ACHN (cell line): ENCODE measurements around the gene CFAP90.

ENCODE experiments used
- DNase-seq: peaks from one replicate; pipeline ENCODE4 v3.0.0-alpha.2; 2015
- in situ Hi-C: cut with HindIII; loops from 2 replicates; pipeline ENCODE4 v1.10.0; 2017; ENCODE audit warnings: low sequenced_read_pairs, low pct_ligation_motif_present, low pct_unique_long_range_greater_than_20kb

Gene CFAP90

GRCh38 chr5:7850395-7851239, at the start of gene CFAP90:
Gene CFAP90, minus strand, starts transcription at chr5:7851133. Its CDS starts 112 bp downstream, at chr5:7851021.
- in situ Hi-C loops = no loop called here
- DNase-seq = peak; percentile 47

GRCh38 chr5:7897014-7897600, 46.2 kb upstream of the CFAP90 start:
- peak; percentile 74 for DNase-seq
- in situ Hi-C loops = no loop called here

GRCh38 chr5:7894860-7895259, 43.9 kb upstream of the CFAP90 start:
- in situ Hi-C loops = no loop called here
- DNase-seq = no peak

GRCh38 chr5:7894439-7894838, 43.5 kb upstream of the CFAP90 start:
- in situ Hi-C loops = no loop called here
- DNase-seq = no peak

GRCh38 chr5:7888901-7889300, 38.0 kb upstream of the CFAP90 start:
- no peak for DNase-seq
- in situ Hi-C loops = no loop called here

- in situ Hi-C loops = no loop called here
- peak; percentile 67 for DNase-seq
Measured at GRCh38 chr5:7886849-7887475, 36.0 kb upstream of the CFAP90 start.

GRCh38 chr5:7884491-7885267, 33.7 kb upstream of the CFAP90 start:
- DNase-seq = no peak
- in situ Hi-C loops = no loop called here

GRCh38 chr5:7882926-7883325, 32.0 kb upstream of the CFAP90 start:
- in situ Hi-C loops = no loop called here
- DNase-seq = no peak

- in situ Hi-C loops = no loop called here
- no peak for DNase-seq
Measured at GRCh38 chr5:7881816-7882215, 30.9 kb upstream of the CFAP90 start.

- DNase-seq = no peak
- in situ Hi-C loops = no loop called here
Measured at GRCh38 chr5:7881091-7881490, 30.2 kb upstream of the CFAP90 start.

- peak; percentile 19 for DNase-seq
- in situ Hi-C loops = no loop called here
Measured at GRCh38 chr5:7878381-7878873, 27.5 kb upstream of the CFAP90 start.

- peak; percentile 53 for DNase-seq
- in situ Hi-C loops = no loop called here
Measured at GRCh38 chr5:7877851-7878250, 26.9 kb upstream of the CFAP90 start.

- DNase-seq = peak; percentile 70
- in situ Hi-C loops = no loop called here
Measured at GRCh38 chr5:7876867-7877266, 25.9 kb upstream of the CFAP90 start.

- no peak for DNase-seq
- in situ Hi-C loops = no loop called here
Measured at GRCh38 chr5:7875151-7875550, 24.2 kb upstream of the CFAP90 start.

- no peak for DNase-seq
- in situ Hi-C loops = no loop called here
Measured at GRCh38 chr5:7874639-7875038, 23.7 kb upstream of the CFAP90 start.

- no peak for DNase-seq
- in situ Hi-C loops = no loop called here
Measured at GRCh38 chr5:7873216-7873615, 22.3 kb upstream of the CFAP90 start.

GRCh38 chr5:7872517-7873130, 21.7 kb upstream of the CFAP90 start:
- in situ Hi-C loops = no loop called here
- DNase-seq = peak; percentile 65

GRCh38 chr5:7871653-7872052, 20.7 kb upstream of the CFAP90 start:
- in situ Hi-C loops = no loop called here
- peak; percentile 38 for DNase-seq
